ENCODE measurements around the gene KLF18. TPM values are rescaled to one million over a fixed set of nuclear protein-coding genes. Genes with fewer than 3 reads are reported as not detected.
A peak's percentile ranks its signal among the peaks of the same experiment; 100 is the strongest.

KLF18 gene
- total RNA-seq, 1 experiment from 2014 or later: not detected

DNA sequence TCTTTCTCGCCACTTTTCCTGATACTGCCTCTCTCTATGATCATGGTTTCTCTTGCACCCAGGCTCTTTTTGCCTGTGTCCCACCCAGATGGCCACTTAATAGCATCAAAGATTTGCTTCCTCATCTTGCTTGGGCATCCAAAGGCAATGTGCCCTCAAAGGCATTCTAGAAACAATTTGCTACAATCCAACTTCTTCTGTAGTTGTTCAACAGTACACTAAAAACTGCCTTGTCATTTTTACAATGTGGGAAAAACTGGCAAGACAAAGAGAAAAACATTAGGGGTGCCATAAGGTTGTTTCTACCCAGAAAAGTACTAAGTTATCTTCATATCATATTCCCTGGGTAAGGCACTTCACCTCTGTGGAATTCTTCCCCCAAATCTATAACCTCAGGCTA lies 16.5 kb upstream of the KLF18 start:
- no peak overlapping the region for H3K4me3 ChIP-seq (ENCODE audit: low read depth, low read length, poor library complexity, severe bottlenecking)
- H3K27ac ChIP-seq (ENCODE audit: low read depth, low read length, poor library complexity, severe bottlenecking): no peak overlapping the region
- no peaks in the 10 kb centered on the region for H3K27me3 ChIP-seq (replicated peaks; ENCODE audit: insufficient read depth, low read depth, low read length, poor library complexity)
- intact Hi-C loops (cut with micrococcal nuclease; ENCODE audit: unreplicated experiment): no loop called here
- peaks cover 5% of the 10 kb centered on the region for H3K9me3 ChIP-seq (ENCODE audit: low read depth, low read length, poor library complexity, severe bottlenecking)
- no TSS peak for BruUV-seq (replicated peaks)
- ChIA-PET CTCF (no interaction called here), POLR2A (ENCODE audit: low non-redundant PET) (no interaction called here)
- H3K36me3 ChIP-seq (ENCODE audit: insufficient read depth, low read length, poor library complexity, severe bottlenecking): no peaks in the 10 kb centered on the region
- TF ChIP-seq EZH2 (IDR thresholded peaks at IDR 0.05; ENCODE audit: borderline replicate concordance, low read depth, low read length, poor library complexity, severe bottlenecking) (no peak), CTCF (conservative IDR thresholded peaks at IDR 0.05; ENCODE audit: low read depth, low read length) (no peak)
- H3K4me1 ChIP-seq (ENCODE audit: insufficient read depth, low read length, poor library complexity, severe bottlenecking): peaks cover 22% of the 10 kb centered on the region
- DNase-seq (ENCODE audit: low spot score): no peak

- no peaks in the 10 kb centered on the region for H3K9me3 ChIP-seq (ENCODE audit: low read depth, low read length, poor library complexity, severe bottlenecking)
- TF ChIP-seq EZH2 (IDR thresholded peaks at IDR 0.05; ENCODE audit: borderline replicate concordance, low read depth, low read length, poor library complexity, severe bottlenecking): no peak
- intact Hi-C loops (cut with micrococcal nuclease; ENCODE audit: unreplicated experiment): no loop called here
- ChIA-PET POLR2A (ENCODE audit: low non-redundant PET) (no interaction called here), CTCF (no interaction called here)
- no peak overlapping the region for H3K4me3 ChIP-seq (ENCODE audit: low read depth, low read length, poor library complexity, severe bottlenecking)
- H3K36me3 ChIP-seq (ENCODE audit: insufficient read depth, low read length, poor library complexity, severe bottlenecking): no peaks in the 10 kb centered on the region
- H3K4me1 ChIP-seq (ENCODE audit: insufficient read depth, low read length, poor library complexity, severe bottlenecking): peaks cover 40% of the 10 kb centered on the region
- H3K27ac ChIP-seq (ENCODE audit: low read depth, low read length, poor library complexity, severe bottlenecking): no peak overlapping the region
- BruUV-seq (replicated peaks): no TSS peak
- peak; percentile 83 for DNase-seq (ENCODE audit: low spot score)
- H3K27me3 ChIP-seq (replicated peaks; ENCODE audit: insufficient read depth, low read depth, low read length, poor library complexity): no peaks in the 10 kb centered on the region
Observed at GRCh38 chr1:44154049-44154448, 12.6 kb upstream of the KLF18 start.

- intact Hi-C loops (cut with micrococcal nuclease; ENCODE audit: unreplicated experiment): no loop called here
- H3K27ac ChIP-seq (ENCODE audit: low read depth, low read length, poor library complexity, severe bottlenecking): no peak overlapping the region
- H3K27me3 ChIP-seq (replicated peaks; ENCODE audit: insufficient read depth, low read depth, low read length, poor library complexity): no peaks in the 10 kb centered on the region
- CTCF ChIA-PET: no interaction called here
- BruUV-seq (replicated peaks): no TSS peak
- POLR2A ChIA-PET (ENCODE audit: low non-redundant PET): no interaction called here
- DNase-seq (ENCODE audit: low spot score): no peak
- no peak overlapping the region for H3K4me3 ChIP-seq (ENCODE audit: low read depth, low read length, poor library complexity, severe bottlenecking)
- TF ChIP-seq CTCF (conservative IDR thresholded peaks at IDR 0.05; ENCODE audit: low read depth, low read length) (no peak), EZH2 (IDR thresholded peaks at IDR 0.05; ENCODE audit: borderline replicate concordance, low read depth, low read length, poor library complexity, severe bottlenecking) (no peak)
- H3K9me3 ChIP-seq (ENCODE audit: low read depth, low read length, poor library complexity, severe bottlenecking): no peaks in the 10 kb centered on the region
- H3K4me1 ChIP-seq (ENCODE audit: insufficient read depth, low read length, poor library complexity, severe bottlenecking): peaks cover 40% of the 10 kb centered on the region
- H3K36me3 ChIP-seq (ENCODE audit: insufficient read depth, low read length, poor library complexity, severe bottlenecking): no peaks in the 10 kb centered on the region
Observed at GRCh38 chr1:44152692-44153091, 11.3 kb upstream of the KLF18 start.

DNA sequence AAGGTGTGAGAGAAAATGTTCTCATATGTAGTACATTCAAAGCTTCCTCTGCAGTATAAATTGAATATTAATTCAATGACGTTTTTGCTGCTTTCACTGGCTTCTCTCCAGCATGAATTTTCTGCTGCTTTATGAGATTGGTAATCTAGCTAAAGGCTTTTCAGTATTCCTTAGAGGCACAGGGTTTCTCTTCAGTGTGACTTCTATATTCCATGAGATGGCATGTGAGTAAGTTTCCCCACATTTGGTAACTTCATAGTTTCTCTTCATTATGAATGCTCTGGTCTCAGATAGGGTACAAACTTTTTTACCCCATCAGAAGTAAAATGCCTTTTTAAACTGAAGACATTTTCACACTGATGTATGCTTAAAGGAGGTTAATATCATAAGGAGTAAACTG lies 10.4 kb upstream of the KLF18 start:
- Histone ChIP-seq H3K27ac (ENCODE audit: low read depth, low read length, poor library complexity, severe bottlenecking) (no peak overlapping the region), H3K27me3 (replicated peaks; ENCODE audit: insufficient read depth, low read depth, low read length, poor library complexity) (no peaks in the 10 kb centered on the region), H3K4me1 (ENCODE audit: insufficient read depth, low read length, poor library complexity, severe bottlenecking) (peaks cover 40% of the 10 kb centered on the region), H3K4me3 (ENCODE audit: low read depth, low read length, poor library complexity, severe bottlenecking) (no peak overlapping the region), H3K36me3 (ENCODE audit: insufficient read depth, low read length, poor library complexity, severe bottlenecking) (no peaks in the 10 kb centered on the region), H3K9me3 (ENCODE audit: low read depth, low read length, poor library complexity, severe bottlenecking) (no peaks in the 10 kb centered on the region)
- DNase-seq (ENCODE audit: low spot score): peak; percentile 29
- POLR2A ChIA-PET (ENCODE audit: low non-redundant PET): interaction anchor here (0.5 kb wide), 1 partner anchor 366 kb away, joined by 3 read pairs; no protein-coding TSS in a partner anchor
- CTCF ChIA-PET: no interaction called here
- no TSS peak for BruUV-seq (replicated peaks)
- intact Hi-C loops (cut with micrococcal nuclease; ENCODE audit: unreplicated experiment): no loop called here
- TF ChIP-seq EZH2 (IDR thresholded peaks at IDR 0.05; ENCODE audit: borderline replicate concordance, low read depth, low read length, poor library complexity, severe bottlenecking) (no peak), CTCF (conservative IDR thresholded peaks at IDR 0.05; ENCODE audit: low read depth, low read length) (no peak)

All from A673 (cell line).